ENCODE results near the gene ADIRF.
"Not testable (repeated sequence)": the region's sequence is repeated elsewhere in the genome, so short reads cannot be mapped to it uniquely, and the experiment has no call there.

The ADIRF gene

GRCh38 chr10:86981020-86981419 lies 12.7 kb downstream of the ADIRF start:
- DNase-seq, result not testable (repeated sequence)

DNA sequence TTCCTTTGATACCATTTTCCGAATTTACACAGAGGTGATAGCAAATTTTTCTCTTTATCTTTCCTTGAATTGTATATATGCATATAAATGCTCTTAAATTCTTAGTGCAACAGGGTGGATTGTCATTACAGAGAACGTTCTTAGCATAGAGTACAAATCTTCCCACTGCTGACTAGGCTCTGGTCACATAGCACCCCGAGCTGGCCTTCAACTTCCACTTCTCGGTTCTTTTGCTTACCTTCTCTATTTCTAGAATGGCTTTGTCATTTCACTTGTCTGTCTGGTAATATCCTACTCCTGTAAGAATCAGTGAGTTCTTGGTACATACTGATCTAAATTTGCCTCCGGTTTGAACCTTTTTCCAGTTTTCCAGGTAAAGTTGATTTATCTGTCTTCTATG lies 13.4 kb downstream of the ADIRF start:
- DNase-seq, result no peak

DNA sequence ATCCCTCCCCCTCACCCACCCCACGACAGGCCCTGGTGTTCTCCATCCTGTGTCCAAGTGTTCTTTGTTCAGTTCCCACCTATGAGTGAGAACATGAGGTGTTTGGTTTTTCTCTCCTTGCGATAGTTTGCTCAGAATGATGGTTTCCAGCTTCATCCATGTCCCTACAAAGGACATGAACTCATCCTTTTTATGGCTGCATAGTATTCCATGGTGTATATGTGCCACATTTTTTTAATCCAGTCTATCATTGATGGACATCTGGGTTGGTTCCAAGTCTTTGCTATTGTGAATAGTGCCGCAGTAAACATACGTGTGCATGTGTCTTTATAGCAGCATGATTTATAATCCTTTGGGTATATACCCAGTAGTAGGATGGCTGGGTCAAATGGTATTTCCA lies 16.2 kb downstream of the ADIRF start:
- DNase-seq, result not testable (repeated sequence)

GRCh38 chr10:86988520-86988919 lies 20.2 kb downstream of the ADIRF start:
- DNase-seq, result no peak

GRCh38 chr10:86991362-86991761 lies 23.1 kb downstream of the ADIRF start:
- DNase-seq, result not testable (repeated sequence)

- no peak for DNase-seq
Measured at GRCh38 chr10:86992456-86992855, 24.2 kb downstream of the ADIRF start.

DNA sequence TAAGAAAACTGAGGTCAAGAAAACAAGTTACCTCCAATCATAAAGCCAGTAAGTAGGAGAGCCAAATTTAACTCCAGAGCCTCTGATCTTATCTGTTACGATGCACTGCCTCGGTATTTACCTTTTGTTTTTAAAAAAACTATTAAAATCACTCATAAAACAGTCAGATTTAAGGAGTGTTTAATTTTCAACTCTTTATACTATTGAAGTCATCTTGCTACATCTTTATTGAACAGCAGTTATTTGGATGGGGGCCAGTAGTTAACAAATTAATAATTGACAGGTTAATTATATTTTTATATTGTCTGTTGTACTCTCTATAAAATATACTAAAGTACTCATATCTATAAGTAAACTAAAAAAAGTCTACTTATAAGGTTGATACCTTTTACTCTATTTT lies 24.6 kb downstream of the ADIRF start:
- DNase-seq, result no peak

GRCh38 chr10:86999802-87000403 lies 31.6 kb downstream of the ADIRF start:
- DNase-seq, result not testable (repeated sequence)

GRCh38 chr10:87000491-87000890 lies 32.2 kb downstream of the ADIRF start:
- no peak for DNase-seq

- DNase-seq, result not testable (repeated sequence)
Measured at GRCh38 chr10:87007124-87007523, 38.8 kb downstream of the ADIRF start.

DNA sequence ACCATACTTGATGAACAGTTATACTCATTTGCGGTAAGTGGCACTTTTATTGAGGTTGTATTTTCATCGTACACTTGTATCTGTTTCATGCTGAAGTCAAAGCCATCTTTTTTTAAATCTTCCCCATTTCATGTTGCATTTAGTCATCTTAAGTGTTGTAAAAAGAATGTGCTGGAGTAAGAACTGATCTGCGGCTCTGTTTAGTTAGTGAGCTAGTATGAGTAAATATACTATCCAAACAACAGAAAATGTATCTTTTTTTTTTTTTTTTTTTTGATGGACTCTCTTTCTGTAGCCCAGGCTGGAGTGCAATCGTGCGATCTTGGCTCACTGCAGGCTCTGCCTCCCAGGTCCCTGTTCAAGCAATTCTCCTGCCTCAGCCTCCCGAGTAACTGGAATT lies 39.4 kb downstream of the ADIRF start:
- DNase-seq, result not testable (repeated sequence)

- DNase-seq, result not testable (repeated sequence)
Measured at GRCh38 chr10:87008303-87008702, 40.0 kb downstream of the ADIRF start.

DNA sequence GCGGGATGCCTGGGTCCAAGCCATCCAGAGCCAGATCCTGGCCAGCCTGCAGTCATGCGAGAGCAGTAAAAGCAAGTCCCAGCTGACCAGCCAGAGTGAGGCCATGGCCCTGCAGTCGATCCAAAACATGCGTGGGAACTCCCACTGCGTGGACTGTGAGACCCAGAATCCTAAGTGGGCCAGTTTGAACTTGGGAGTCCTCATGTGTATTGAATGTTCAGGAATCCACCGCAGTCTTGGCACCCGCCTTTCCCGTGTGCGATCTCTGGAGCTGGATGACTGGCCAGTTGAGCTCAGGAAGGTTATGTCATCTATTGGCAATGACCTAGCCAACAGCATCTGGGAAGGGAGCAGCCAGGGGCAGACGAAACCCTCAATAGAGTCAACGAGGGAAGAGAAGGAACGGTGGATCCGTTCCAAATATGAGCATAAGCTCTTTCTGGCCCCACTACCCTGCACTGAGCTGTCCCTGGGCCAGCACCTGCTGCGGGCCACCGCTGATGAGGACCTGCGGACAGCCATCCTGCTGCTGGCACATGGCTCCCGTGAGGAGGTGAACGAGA lies 40.9 kb downstream of the ADIRF start:
- not testable (repeated sequence) for DNase-seq

DNA sequence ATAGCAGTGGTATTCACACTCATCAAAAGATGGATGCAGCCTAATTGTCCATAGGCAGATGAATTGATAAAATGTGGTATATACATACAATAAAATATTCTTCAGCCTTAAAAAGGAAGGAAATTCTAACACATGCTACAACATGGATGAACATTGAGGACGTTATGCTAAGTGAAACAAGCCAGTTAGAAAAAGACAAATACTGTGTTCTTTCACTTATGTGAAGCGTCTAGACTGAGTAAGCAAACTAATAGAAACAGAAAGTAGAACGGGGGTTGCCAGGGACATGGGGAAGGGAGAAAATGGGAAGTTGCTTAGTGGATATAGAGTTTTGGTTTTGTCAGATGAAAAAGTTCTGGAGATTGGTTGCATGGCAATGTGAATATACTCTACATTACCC lies 45.2 kb downstream of the ADIRF start:
- DNase-seq, result not testable (repeated sequence)

DNA sequence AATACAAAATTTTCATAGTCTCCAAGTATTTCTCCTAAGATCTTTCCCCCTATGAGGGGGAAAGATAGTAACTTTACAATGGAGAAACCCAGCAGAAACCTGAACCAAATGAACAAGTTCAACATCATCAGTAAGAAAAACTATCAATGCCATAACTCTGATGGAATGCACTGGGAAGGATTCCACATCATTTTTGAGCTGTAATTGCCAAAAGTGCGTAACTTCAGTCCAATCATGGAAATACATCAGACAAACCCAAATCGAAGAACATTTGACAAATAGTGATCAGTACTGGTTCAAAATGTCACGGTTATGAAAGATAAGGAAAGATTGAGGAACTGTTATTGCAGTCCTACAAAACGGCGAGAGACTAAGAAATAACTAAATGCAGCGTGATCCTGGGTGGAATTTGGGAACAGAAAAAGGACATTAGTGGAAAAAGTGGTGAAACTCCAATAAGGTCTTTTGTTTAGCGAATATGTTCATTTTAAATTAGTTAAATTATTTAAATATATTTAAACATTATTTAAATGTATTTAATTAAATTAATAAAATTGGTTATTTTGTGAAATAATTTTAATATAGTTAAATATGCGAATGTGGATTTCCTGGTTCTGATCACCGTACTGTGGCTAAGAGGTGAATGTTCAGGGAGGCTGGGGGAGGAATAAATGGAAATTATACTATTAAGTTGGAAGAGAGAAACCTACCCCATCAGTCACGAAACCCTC lies 46.9 kb downstream of the ADIRF start:
- DNase-seq, result not testable (repeated sequence)

GRCh38 chr10:87018127-87018526 lies 49.8 kb downstream of the ADIRF start:
- not testable (repeated sequence) for DNase-seq

DNA sequence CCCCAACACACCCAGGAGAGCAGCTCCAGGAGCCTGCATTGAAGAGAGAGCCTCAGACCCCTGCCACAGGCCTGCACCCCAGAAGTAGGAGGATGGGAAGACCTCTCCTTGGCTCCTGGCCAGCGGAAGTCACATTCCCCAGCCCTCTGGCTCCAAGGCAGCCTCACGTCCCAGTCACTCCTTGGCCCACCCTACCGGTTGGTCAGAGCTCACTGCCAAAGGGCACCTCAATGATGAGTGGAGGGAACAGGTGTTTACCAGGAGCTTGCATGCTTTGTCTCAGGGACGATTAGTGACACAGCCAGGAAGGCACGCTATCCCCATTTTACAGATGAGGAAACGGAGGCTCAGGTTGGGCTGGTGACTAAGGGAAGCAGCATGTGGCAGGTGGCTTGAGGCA lies 50.8 kb downstream of the ADIRF start:
- not testable (repeated sequence) for DNase-seq

DNA sequence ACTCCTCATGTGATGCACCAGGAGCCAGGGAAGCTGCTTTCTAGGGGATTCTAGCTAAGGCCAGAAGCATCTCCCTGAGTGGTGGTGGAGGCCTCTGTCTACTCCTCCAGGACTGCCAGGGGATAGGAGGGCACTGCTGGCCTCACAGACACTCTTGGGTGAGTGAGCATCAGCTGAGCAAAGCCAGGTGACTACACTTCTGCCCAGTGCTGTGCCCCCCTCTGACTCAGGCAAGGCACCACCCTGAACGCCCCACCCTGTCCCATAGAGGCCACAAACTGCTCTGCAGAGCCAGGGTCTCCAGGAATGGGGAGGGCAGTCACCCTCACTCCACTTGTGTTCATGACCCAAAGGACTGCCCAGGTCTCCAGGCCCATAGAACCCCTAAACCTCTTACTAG lies 51.2 kb downstream of the ADIRF start:
- DNase-seq, result not testable (repeated sequence)

GRCh38 chr10:87020056-87020455 lies 51.8 kb downstream of the ADIRF start, which contains the start of gene FAM25A:
TSS of gene FAM25A (plus strand) at chr10:87020294. CDS start at chr10:87020325, 31 bp downstream.
- DNase-seq, result not testable (repeated sequence)

Measured in stimulated activated CD4-positive, alpha-beta T cell treated with anti-CD3 and anti-CD28 coated beads, Interleukin-4, amount 100 ng/mL, for 24 hours (primary cell).